HEK293 (cell line): ENCODE results near the gene METTL3.

Experiments used
- KLF7 ChIP-seq: fragments of 450-650 bp; formaldehyde crosslinking; IDR thresholded peaks from 2 replicates; pipeline ENCODE4 v1.5.1; 2016; ENCODE audit warnings: missing biosample characterization, missing genetic modification characterization, borderline replicate concordance
- MEIS1 ChIP-seq: sonication (generic); formaldehyde crosslinking; IDR thresholded peaks from 2 replicates; pipeline ENCODE4 v1.8.1; 2022; ENCODE audit warnings: missing genetic modification reagents, mild to moderate bottlenecking, borderline replicate concordance
- REST ChIP-seq: fragments of 450-650 bp; formaldehyde crosslinking; IDR thresholded peaks from 2 replicates; pipeline ENCODE4 v1.5.1; 2016; ENCODE audit warnings: missing biosample characterization, missing genetic modification characterization
- SCRT2 ChIP-seq: fragments of 450-650 bp; formaldehyde crosslinking; IDR thresholded peaks from 2 replicates; pipeline ENCODE4 v1.5.1; 2016; ENCODE audit warnings: missing biosample characterization, missing genetic modification characterization
- YY1 ChIP-seq: fragments of 450-650 bp; formaldehyde crosslinking; IDR thresholded peaks from 2 replicates; pipeline ENCODE4 v1.5.1; 2018; ENCODE audit warnings: missing biosample characterization, missing genetic modification characterization
- ZBTB17 ChIP-seq: fragments of 450-650 bp; formaldehyde crosslinking; IDR thresholded peaks from 2 replicates; pipeline ENCODE4 v1.5.1; 2016; ENCODE audit warnings: missing biosample characterization, missing genetic modification characterization
- ZNF133 ChIP-seq: fragments of 450-650 bp; formaldehyde crosslinking; IDR thresholded peaks from 2 replicates; pipeline ENCODE4 v1.5.1; 2016; ENCODE audit warnings: missing biosample characterization, missing genetic modification characterization
- ZNF155 ChIP-seq: fragments of 450-650 bp; formaldehyde crosslinking; IDR thresholded peaks from 2 replicates; pipeline ENCODE4 v1.5.1; 2016; ENCODE audit warnings: missing biosample characterization, missing genetic modification characterization
- ZNF157 ChIP-seq: fragments of 450-650 bp; formaldehyde crosslinking; IDR thresholded peaks from 2 replicates; pipeline ENCODE4 v1.5.1; 2016; ENCODE audit warnings: missing biosample characterization, missing genetic modification characterization
- ZNF174 ChIP-seq: fragments of 450-650 bp; formaldehyde crosslinking; IDR thresholded peaks from 2 replicates; pipeline ENCODE4 v1.5.0; 2017; ENCODE audit warnings: missing biosample characterization, mild to moderate bottlenecking, missing genetic modification characterization
- ZNF184 ChIP-seq: fragments of 450-650 bp; IDR thresholded peaks from 2 replicates; pipeline ENCODE4 v1.5.1; 2018; ENCODE audit warnings: missing biosample characterization, mild to moderate bottlenecking, missing genetic modification characterization
- ZNF19 ChIP-seq: fragments of 450-650 bp; formaldehyde crosslinking; IDR thresholded peaks from 2 replicates; pipeline ENCODE4; 2016; ENCODE audit warnings: missing biosample characterization, missing genetic modification characterization, low read depth
- ZNF221 ChIP-seq: fragments of 450-650 bp; formaldehyde crosslinking; IDR thresholded peaks from 2 replicates; pipeline ENCODE4 v1.5.1; 2017; ENCODE audit warnings: missing biosample characterization, missing genetic modification characterization, borderline replicate concordance
- ZNF324 ChIP-seq: fragments of 450-650 bp; formaldehyde crosslinking; IDR thresholded peaks from 2 replicates; pipeline ENCODE4 v1.5.1; 2016; ENCODE audit warnings: missing biosample characterization, missing genetic modification characterization
- ZNF416 ChIP-seq: fragments of 450-650 bp; formaldehyde crosslinking; IDR thresholded peaks from 2 replicates; pipeline ENCODE4 v1.5.1; 2016; ENCODE audit warnings: missing biosample characterization, missing genetic modification characterization
- ZNF600 ChIP-seq: fragments of 450-650 bp; formaldehyde crosslinking; IDR thresholded peaks from 2 replicates; pipeline ENCODE4 v1.5.1; 2016; ENCODE audit warnings: missing biosample characterization, missing genetic modification characterization
- ZNF610 ChIP-seq: fragments of 450-650 bp; formaldehyde crosslinking; IDR thresholded peaks from 2 replicates; pipeline ENCODE4 v1.5.1; 2016; ENCODE audit warnings: missing biosample characterization, missing genetic modification characterization, borderline replicate concordance
- ZNF626 ChIP-seq: fragments of 450-650 bp; sonication (Bioruptor Pico); formaldehyde crosslinking; IDR thresholded peaks from 2 replicates; pipeline ENCODE4 v1.5.1; 2018; ENCODE audit warnings: missing biosample characterization, missing genetic modification characterization, inconsistent platforms
- ZNF785 ChIP-seq: fragments of 450-650 bp; formaldehyde crosslinking; IDR thresholded peaks from 2 replicates; pipeline ENCODE4 v1.5.1; 2016; ENCODE audit warnings: missing biosample characterization, missing genetic modification characterization
- ZXDB ChIP-seq: fragments of 450-650 bp; formaldehyde crosslinking; IDR thresholded peaks from 2 replicates; pipeline ENCODE4 v1.5.1; 2016; ENCODE audit warnings: missing biosample characterization, missing genetic modification characterization
- TF ChIP-seq, protein P1 (sequence below): fragments of 450-650 bp; formaldehyde crosslinking; IDR thresholded peaks from 2 replicates; pipeline ENCODE4 v1.5.1; 2016; ENCODE audit warnings: missing biosample characterization, missing genetic modification characterization
- TF ChIP-seq, protein P2 (sequence below): fragments of 450-650 bp; formaldehyde crosslinking; IDR thresholded peaks from 2 replicates; pipeline ENCODE4 v1.5.1; 2016; ENCODE audit warnings: missing biosample characterization, missing genetic modification characterization
- TF ChIP-seq, protein P3 (sequence below): sonication (generic); formaldehyde crosslinking; IDR thresholded peaks from 2 replicates; pipeline ENCODE4 v1.8.1; 2022; ENCODE audit warnings: mild to moderate bottlenecking, moderate library complexity, missing genetic modification reagents
- TF ChIP-seq, protein P4 (sequence below): fragments of 450-650 bp; formaldehyde crosslinking; conservative IDR thresholded peaks from 2 replicates; pipeline ENCODE4 v1.5.1; 2016; ENCODE audit warnings: low read depth, missing biosample characterization, missing genetic modification characterization

METTL3 gene

DNA sequence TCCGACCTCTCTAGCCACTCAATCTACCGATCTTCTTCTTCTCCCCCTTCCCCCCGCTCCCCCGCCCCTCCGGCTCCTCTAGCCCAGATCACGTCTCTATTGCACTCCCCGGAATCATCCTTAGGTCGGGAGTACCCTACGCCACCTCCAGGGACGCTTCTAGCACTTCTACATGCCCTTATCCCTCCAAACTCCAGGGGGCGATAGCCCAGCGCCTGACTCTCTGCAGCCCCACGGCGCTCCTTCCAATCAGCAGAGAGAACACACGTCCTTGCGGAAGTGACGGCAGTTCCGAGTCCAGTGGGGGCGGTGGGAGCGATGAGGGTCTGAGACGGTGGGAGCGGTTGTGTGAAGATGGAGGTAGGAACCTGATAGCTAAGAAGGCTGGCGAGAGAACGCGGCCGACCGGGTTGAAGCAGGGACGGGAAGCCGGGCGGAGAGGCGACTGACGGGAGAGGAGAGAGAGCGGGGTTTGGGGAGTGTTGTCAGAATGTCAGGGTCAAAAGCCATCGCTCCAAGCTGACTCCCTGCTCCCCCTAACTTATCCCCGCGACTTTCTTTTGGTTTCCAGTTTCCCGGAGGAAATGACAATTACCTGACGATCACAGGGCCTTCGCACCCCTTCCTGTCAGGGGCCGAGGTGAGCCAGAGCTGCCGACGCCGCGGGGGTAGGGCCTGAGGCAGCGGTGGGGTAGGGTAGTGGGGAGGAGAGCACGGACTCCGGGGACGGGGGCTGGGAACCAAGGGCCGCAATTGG is 34.0 kb downstream of the METTL3 start, which contains the start of the genes RAB2B and TOX4 (continued):
- TF ChIP-seq, protein P1, sequence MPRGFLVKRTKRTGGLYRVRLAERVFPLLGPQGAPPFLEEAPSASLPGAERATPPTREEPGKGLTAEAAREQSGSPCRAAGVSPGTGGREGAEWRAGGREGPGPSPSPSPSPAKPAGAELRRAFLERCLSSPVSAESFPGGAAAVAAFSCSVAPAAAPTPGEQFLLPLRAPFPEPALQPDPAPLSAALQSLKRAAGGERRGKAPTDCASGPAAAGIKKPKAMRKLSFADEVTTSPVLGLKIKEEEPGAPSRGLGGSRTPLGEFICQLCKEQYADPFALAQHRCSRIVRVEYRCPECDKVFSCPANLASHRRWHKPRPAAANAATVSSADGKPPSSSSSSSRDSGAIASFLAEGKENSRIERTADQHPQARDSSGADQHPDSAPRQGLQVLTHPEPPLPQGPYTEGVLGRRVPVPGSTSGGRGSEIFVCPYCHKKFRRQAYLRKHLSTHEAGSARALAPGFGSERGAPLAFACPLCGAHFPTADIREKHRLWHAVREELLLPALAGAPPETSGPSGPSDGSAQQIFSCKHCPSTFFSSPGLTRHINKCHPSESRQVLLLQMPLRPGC (tag by site-specific recombination), result 0 out of 2 replicates have a peak, but pooled peaks have one; percentile 55
- no peak for TF ChIP-seq MEIS1 (CRISPR knock-in tag)
- TF ChIP-seq, protein P2, sequence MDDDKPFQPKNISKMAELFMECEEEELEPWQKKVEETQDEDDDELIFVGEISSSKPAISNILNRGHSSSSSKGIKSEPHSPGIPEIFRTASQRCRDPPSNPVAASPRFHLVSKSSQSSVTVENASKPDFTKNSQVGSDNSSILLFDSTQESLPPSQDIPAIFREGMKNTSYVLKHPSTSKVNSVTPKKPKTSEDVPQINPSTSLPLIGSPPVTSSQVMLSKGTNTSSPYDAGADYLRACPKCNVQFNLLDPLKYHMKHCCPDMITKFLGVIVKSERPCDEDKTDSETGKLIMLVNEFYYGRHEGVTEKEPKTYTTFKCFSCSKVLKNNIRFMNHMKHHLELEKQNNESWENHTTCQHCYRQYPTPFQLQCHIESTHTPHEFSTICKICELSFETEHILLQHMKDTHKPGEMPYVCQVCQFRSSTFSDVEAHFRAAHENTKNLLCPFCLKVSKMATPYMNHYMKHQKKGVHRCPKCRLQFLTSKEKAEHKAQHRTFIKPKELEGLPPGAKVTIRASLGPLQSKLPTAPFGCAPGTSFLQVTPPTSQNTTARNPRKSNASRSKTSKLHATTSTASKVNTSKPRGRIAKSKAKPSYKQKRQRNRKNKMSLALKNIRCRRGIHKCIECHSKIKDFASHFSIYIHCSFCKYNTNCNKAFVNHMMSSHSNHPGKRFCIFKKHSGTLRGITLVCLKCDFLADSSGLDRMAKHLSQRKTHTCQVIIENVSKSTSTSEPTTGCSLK (tag by site-specific recombination), result no peak
- TF ChIP-seq ZBTB17, result peak; percentile 90
- TF ChIP-seq ZNF785 (tag by site-specific recombination), result no peak
- TF ChIP-seq ZNF184 (tag by site-specific recombination), result no peak
- 0 out of 2 replicates have a peak, but pooled peaks have one; percentile 53 for TF ChIP-seq ZNF610 (tag by site-specific recombination)
- TF ChIP-seq SCRT2 (tag by site-specific recombination), result no peak
- TF ChIP-seq, protein P3, sequence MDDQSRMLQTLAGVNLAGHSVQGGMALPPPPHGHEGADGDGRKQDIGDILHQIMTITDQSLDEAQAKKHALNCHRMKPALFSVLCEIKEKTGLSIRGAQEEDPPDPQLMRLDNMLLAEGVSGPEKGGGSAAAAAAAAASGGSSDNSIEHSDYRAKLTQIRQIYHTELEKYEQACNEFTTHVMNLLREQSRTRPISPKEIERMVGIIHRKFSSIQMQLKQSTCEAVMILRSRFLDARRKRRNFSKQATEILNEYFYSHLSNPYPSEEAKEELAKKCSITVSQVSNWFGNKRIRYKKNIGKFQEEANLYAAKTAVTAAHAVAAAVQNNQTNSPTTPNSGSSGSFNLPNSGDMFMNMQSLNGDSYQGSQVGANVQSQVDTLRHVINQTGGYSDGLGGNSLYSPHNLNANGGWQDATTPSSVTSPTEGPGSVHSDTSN, result no peak
- no peak for TF ChIP-seq ZNF157 (tag by site-specific recombination)
- TF ChIP-seq ZNF626 (tag by site-specific recombination), result no peak
- TF ChIP-seq ZNF221 (tag by site-specific recombination), result no peak
- TF ChIP-seq KLF7 (tag by site-specific recombination), result no peak
- no peak for TF ChIP-seq ZNF600 (tag by site-specific recombination)
- TF ChIP-seq ZNF133 (tag by site-specific recombination), result no peak
- TF ChIP-seq ZXDB (tag by site-specific recombination), result peak; percentile 85
- TF ChIP-seq ZNF174 (tag by site-specific recombination), result no peak
- TF ChIP-seq, protein P4, sequence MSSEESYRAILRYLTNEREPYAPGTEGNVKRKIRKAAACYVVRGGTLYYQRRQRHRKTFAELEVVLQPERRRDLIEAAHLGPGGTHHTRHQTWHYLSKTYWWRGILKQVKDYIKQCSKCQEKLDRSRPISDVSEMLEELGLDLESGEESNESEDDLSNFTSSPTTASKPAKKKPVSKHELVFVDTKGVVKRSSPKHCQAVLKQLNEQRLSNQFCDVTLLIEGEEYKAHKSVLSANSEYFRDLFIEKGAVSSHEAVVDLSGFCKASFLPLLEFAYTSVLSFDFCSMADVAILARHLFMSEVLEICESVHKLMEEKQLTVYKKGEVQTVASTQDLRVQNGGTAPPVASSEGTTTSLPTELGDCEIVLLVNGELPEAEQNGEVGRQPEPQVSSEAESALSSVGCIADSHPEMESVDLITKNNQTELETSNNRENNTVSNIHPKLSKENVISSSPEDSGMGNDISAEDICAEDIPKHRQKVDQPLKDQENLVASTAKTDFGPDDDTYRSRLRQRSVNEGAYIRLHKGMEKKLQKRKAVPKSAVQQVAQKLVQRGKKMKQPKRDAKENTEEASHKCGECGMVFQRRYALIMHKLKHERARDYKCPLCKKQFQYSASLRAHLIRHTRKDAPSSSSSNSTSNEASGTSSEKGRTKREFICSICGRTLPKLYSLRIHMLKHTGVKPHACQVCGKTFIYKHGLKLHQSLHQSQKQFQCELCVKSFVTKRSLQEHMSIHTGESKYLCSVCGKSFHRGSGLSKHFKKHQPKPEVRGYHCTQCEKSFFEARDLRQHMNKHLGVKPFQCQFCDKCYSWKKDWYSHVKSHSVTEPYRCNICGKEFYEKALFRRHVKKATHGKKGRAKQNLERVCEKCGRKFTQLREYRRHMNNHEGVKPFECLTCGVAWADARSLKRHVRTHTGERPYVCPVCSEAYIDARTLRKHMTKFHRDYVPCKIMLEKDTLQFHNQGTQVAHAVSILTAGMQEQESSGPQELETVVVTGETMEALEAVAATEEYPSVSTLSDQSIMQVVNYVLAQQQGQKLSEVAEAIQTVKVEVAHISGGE, result peak; percentile 89
- no peak for TF ChIP-seq ZNF155 (tag by site-specific recombination)
- no peak for TF ChIP-seq REST
- TF ChIP-seq ZNF324 (tag by site-specific recombination), result no peak
- TF ChIP-seq ZNF416 (tag by site-specific recombination), result no peak
- TF ChIP-seq ZNF19, result no peak
- TF ChIP-seq YY1 (tag by site-specific recombination), result no peak; the same call in 1 of the 2 replicates
